HCT116 (cell line): ENCODE measurements around the gene UBE2E3. TPM values are rescaled to one million over a fixed set of nuclear protein-coding genes. Genes with fewer than 3 reads are reported as not detected.

Source experiments
- ATAC-seq: fragments of 200-7000 bp; cut with Tn5 transposase; 2 replicates; pipeline ENCODE4 v1.9.1; 2020; ENCODE audit warnings: mild to moderate bottlenecking, moderate library complexity
- BruUV-seq: library from RNA; stranded (reverse); fragments of 400-500 nt; replicated peaks from 2 replicates; lab custom pipeline; 2021; lab: Mats Ljungman, UMichigan
- CTCF ChIA-PET: fragments of 300-600 bp; sonication (Branson Sonifier 250); formaldehyde crosslinking; loops from one replicate; lab custom pipeline; 2021; ENCODE audit warnings: antibody characterized with exemption; lab: Charles Lee
- POLR2A ChIA-PET: fragments of 300-600, 350-600 bp; sonication (Branson Sonifier 250); formaldehyde crosslinking; loops from one replicate; lab custom pipeline; 2021; ENCODE audit warnings: antibody characterized with exemption; lab: Charles Lee
- RAD21 ChIA-PET, 2 experiments: fragments of 300-600 bp; sonication (Branson Sonifier 250); formaldehyde crosslinking; loops; one replicate each; lab custom pipeline; 2023; ENCODE audit warnings: low total read pairs in 2 of 2; ENCODE audit not compliant: uncharacterized antibody in 2 of 2, unreplicated experiment in 2 of 2, low non-redundant PET in 1 of 2; lab: Charles Lee
- DNase-seq: peaks from one replicate; pipeline ENCODE4 v3.0.0-alpha.2; 2010; ENCODE audit warnings: low read depth, low spot score
- H2AFZ ChIP-seq: fragments of 200-600 bp; shearing (Covaris generic), sonication (generic); 2 replicates; pipeline ENCODE4 v1.6.1; 2017; ENCODE audit warnings: low read depth, mixed run types, mixed read lengths, antibody characterized with exemption, low read length; ENCODE audit not compliant: poor library complexity, severe bottlenecking
- H3K27ac ChIP-seq: 2 replicates; pipeline ENCODE4 v1.5.1; 2012; ENCODE audit warnings: low read depth, low read length
- H3K27me3 ChIP-seq: fragments of 200-600 bp; sonication (generic); 2 replicates; pipeline ENCODE4 v1.6.1; 2016; ENCODE audit warnings: mixed run types, low read length, mixed read lengths; ENCODE audit not compliant: insufficient read depth
- H3K36me3 ChIP-seq, 2 experiments: fragments of 200-500 bp in 1 of 2; fragments of 200-600 bp in 1 of 2; sonication (Bioruptor generic) in 1 of 2; sonication (generic) in 1 of 2; 2 replicates each; pipeline versions ENCODE4 v1.5.1 to v1.6.1; 2014 to 2016; ENCODE audit warnings: low read length in 2 of 2, inconsistent platforms in 1 of 2, mixed read lengths in 1 of 2, mixed run types in 1 of 2; ENCODE audit not compliant: insufficient read depth in 2 of 2, control insufficient read depth in 1 of 2
- H3K4me1 ChIP-seq, 2 experiments: fragments of 200-600 bp in 1 of 2; sonication (generic) in 1 of 2; 2 replicates each; pipeline versions ENCODE4 v1.5.1 to v1.6.1; 2012 to 2017; ENCODE audit warnings: low read length in 2 of 2, inconsistent platforms in 1 of 2, mild to moderate bottlenecking in 1 of 2, mixed read lengths in 1 of 2, mixed run types in 1 of 2, moderate library complexity in 1 of 2; ENCODE audit not compliant: insufficient read depth in 2 of 2, control insufficient read depth in 1 of 2
- H3K4me2 ChIP-seq: fragments of 200-600 bp; sonication (generic); 2 replicates; pipeline ENCODE4 v1.6.1; 2017; ENCODE audit warnings: mixed run types, low read length, mixed read lengths
- H3K4me3 ChIP-seq, 2 experiments: fragments of 200-600 bp in 1 of 2; sonication (generic) in 1 of 2; replicated peaks in 1 of 2; 2 replicates each; pipeline ENCODE4 v1.5.1; 2011 to 2016; ENCODE audit warnings: low read length in 2 of 2, control low read depth in 1 of 2, low read depth in 1 of 2, mild to moderate bottlenecking in 1 of 2, mixed read lengths in 1 of 2, mixed run types in 1 of 2
- H3K79me2 ChIP-seq: fragments of 200-600 bp; sonication (generic); 2 replicates; pipeline ENCODE4 v1.6.1; 2017; ENCODE audit warnings: mild to moderate bottlenecking, mixed run types, low read length, moderate library complexity, mixed read lengths; ENCODE audit not compliant: insufficient read depth
- H3K9ac ChIP-seq: fragments of 200-600 bp; sonication (generic); 2 replicates; pipeline ENCODE4 v1.6.1; 2016; ENCODE audit warnings: low read length, mixed read lengths
- H3K9me2 ChIP-seq: fragments of 200-600 bp; sonication (generic), shearing (Covaris generic); 2 replicates; pipeline ENCODE4 v1.6.1; 2017; ENCODE audit warnings: mixed run types, mild to moderate bottlenecking, moderate library complexity; ENCODE audit not compliant: insufficient read depth
- H3K9me3 ChIP-seq, 2 experiments: fragments of 200-500 bp in 1 of 2; fragments of 200-600 bp in 1 of 2; sonication (Bioruptor generic) in 1 of 2; sonication (generic) in 1 of 2; 2 replicates each; pipeline ENCODE4 v1.6.1; 2014 to 2017; ENCODE audit warnings: low read length in 2 of 2, mixed read lengths in 2 of 2, inconsistent platforms in 1 of 2, low read depth in 1 of 2, mild to moderate bottlenecking in 1 of 2, mixed run types in 1 of 2, moderate library complexity in 1 of 2; ENCODE audit not compliant: control insufficient read depth in 1 of 2, insufficient read depth in 1 of 2
- H4K20me1 ChIP-seq: fragments of 200-600 bp; sonication (generic), shearing (Covaris generic); 2 replicates; pipeline ENCODE4 v1.6.1; 2017; ENCODE audit warnings: mixed run types, mild to moderate bottlenecking, moderate library complexity; ENCODE audit not compliant: insufficient read depth
- CEBPB ChIP-seq: IDR thresholded peaks from 2 replicates; pipeline ENCODE4 v1.6.1; 2012; ENCODE audit warnings: low read depth
- EGR1 ChIP-seq: IDR thresholded peaks from 2 replicates; pipeline ENCODE4 v1.6.1; 2012; ENCODE audit warnings: low read depth
- EZH2 ChIP-seq: fragments of 200-600 bp; sonication (generic); IDR thresholded peaks from 2 replicates; pipeline ENCODE4 v1.6.1; 2017; ENCODE audit warnings: antibody characterized with exemption, mixed run types
- EZH2phosphoT487 ChIP-seq: fragments of 200-600 bp; IDR thresholded peaks from 2 replicates; pipeline ENCODE4 v1.6.1; 2018; ENCODE audit warnings: antibody characterized with exemption, borderline replicate concordance
- JUND ChIP-seq: IDR thresholded peaks from 2 replicates; pipeline ENCODE4 v1.6.1; 2012
- MAX ChIP-seq: IDR thresholded peaks from 2 replicates; pipeline ENCODE4 v1.6.1; 2012
- POLR2A ChIP-seq: IDR thresholded peaks from 2 replicates; pipeline ENCODE4 v1.7.0; 2011; ENCODE audit warnings: borderline replicate concordance; ENCODE audit not compliant: insufficient read depth, insufficient read length; ENCODE audit errors: extremely low read depth
- YY1 ChIP-seq: IDR thresholded peaks from 2 replicates; pipeline ENCODE4 v1.6.1; 2011; ENCODE audit warnings: low read length, low read depth, moderate library complexity, mild to moderate bottlenecking; ENCODE audit not compliant: insufficient replicate concordance; ENCODE audit errors: extremely low read depth
- ZBTB33 ChIP-seq: IDR thresholded peaks from 2 replicates; pipeline ENCODE4 v1.6.1; 2011; ENCODE audit warnings: mild to moderate bottlenecking, low read length, moderate library complexity; ENCODE audit not compliant: insufficient replicate concordance; ENCODE audit errors: extremely low read depth
- ZFX ChIP-seq: fragments of 450-650 bp; IDR thresholded peaks from 2 replicates; pipeline ENCODE4 v1.6.1; 2017
- intact Hi-C: fragments of 100-400 bp; cut with micrococcal nuclease; formaldehyde crosslinking; loops from 2 replicates; pipeline ENCODE4 v1.10.0; 2022
- total RNA-seq: library from RNA; stranded (reverse); gene quantifications from one replicate; pipeline ENCODE4 v1.2.1, GENCODE V29; 2021; ENCODE audit not compliant: unreplicated experiment
- TF ChIP-seq, protein P1 (sequence below), 3 experiments: fragments of 200-600 bp in 1 of 3; sonication (generic) in 1 of 3; IDR thresholded peaks in 2 of 3; conservative IDR thresholded peaks in 1 of 3; 2 replicates each; pipeline ENCODE4 v1.5.1; 2012 to 2017; ENCODE audit warnings: low read depth in 2 of 3, low read length in 2 of 3, antibody characterized with exemption in 1 of 3, borderline replicate concordance in 1 of 3, control low read depth in 1 of 3, mild to moderate bottlenecking in 1 of 3, mixed read lengths in 1 of 3, mixed run types in 1 of 3, moderate library complexity in 1 of 3; ENCODE audit not compliant: insufficient read depth in 1 of 3

Gene UBE2E3
- total RNA-seq, 1 experiment from 2014 or later: 64.2 TPM

DNA sequence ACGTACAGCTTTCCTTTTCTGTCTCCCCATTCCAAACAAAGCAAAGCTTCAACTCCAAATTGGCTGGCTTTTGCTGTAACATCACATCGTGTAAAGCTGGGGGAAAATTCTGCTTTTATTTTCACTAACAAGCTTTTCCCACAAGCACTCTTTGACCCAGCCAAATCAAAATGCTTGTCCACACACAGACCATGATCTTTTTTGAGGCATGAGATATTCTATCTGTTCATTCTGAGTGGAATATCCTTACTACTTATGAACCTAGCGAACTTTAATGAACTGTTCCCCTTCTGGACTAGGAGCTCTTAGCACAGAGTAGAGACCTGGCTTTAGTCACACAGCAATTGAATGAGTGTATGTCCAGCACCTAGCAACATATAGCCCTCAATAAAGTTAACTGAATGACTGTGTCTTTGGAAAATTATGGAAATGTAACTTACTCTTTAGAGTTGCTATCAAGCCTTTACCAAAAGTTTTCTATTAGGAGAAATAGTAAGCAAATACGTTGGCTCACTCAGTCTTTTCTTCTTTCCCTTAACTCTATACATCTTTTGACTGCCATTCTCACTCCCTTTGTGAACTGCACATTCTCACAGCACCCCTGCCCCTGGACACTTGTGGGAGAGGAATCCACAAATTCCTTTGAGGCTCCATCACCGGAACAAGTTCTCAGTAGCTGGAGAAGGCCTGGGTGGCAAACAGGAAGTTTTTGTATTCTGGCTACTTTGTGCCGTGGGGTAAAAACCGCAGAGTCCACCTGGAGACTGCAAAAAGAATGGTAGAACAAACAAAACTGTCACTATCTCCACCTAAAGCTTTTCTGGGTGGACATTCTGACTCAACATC is 1.3 kb upstream of the UBE2E3 start:
- Histone ChIP-seq H3K4me2 (peak overlapping the region; percentile 69), H3K4me3 (peak overlapping the region in 1 of 2 experiments; percentile 47; a peak in 2 of 4 replicates), H3K27ac (no peak overlapping the region), H3K9me3 (no peaks in the 10 kb centered on the region), H3K36me3 (peaks cover 0 to 10% of the 10 kb centered on the region in 2 experiments; a peak in 1 of 4 replicates), H4K20me1 (no peaks in the 10 kb centered on the region), H3K79me2 (peaks cover 30% of the 10 kb centered on the region), H3K27me3 (no peaks in the 10 kb centered on the region), H3K9ac (no peak overlapping the region), H3K9me2 (no peaks in the 10 kb centered on the region), H3K4me1 (peaks cover 19 to 34% of the 10 kb centered on the region in 2 experiments; a peak in 3 of 4 replicates), H2AFZ (peak overlapping the region; percentile 59)
- DNase-seq: no peak
- TF ChIP-seq JUND (0 out of 2 replicates have a peak, but pooled peaks have one; percentile 9), EGR1 (no peak)
- no peak for ATAC-seq
- TSS peak; percentile 88 for BruUV-seq
- ChIA-PET RAD21 (interaction anchor here in 1 of 2 experiments (1.2 kb wide), 1 partner anchor 459 kb away, joined by 3 read pairs; no protein-coding TSS in a partner anchor), POLR2A (interaction anchor here (1.2 kb wide), 1 partner anchor 9 kb away, joined by 5 read pairs; no protein-coding TSS in a partner anchor), CTCF (interaction anchor here (0.9 to 1.0 kb wide), 2 partner anchors 12 to 13 kb away, joined by 3 to 5 read pairs; no protein-coding TSS in a partner anchor)
- intact Hi-C loops: no loop called here

DNA sequence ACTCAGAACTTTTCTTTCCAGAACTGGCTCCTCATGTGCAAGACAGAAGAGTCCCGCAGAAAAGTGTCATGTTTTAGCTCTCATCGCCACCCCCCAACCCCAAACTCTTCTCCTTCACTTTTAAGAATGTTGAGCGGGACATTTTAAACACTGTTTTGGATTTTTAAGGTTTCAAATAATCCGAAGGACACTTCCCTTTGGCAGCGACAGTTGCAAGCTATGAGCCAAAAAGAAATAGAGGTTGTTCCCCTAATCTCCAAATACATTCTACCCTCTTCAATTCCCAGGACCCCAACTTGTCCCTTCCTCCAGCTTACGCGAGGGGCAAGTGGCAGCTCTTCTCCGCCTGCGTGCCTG is 678 bp upstream of the UBE2E3 start:
- H3K27ac ChIP-seq: peak overlapping the region; percentile 56; the same call in 1 of the 2 replicates
- H3K79me2 ChIP-seq: peaks cover 36% of the 10 kb centered on the region
- no TSS peak for BruUV-seq
- ChIA-PET POLR2A (interaction anchor here (1.2 kb wide), 1 partner anchor 9 kb away, joined by 5 read pairs; no protein-coding TSS in a partner anchor), CTCF (interaction anchor here (0.8 to 0.9 kb wide), 2 partner anchors 13 to 31 kb away, joined by 3 to 5 read pairs; no protein-coding TSS in a partner anchor), RAD21 (interaction anchor here in 1 of 2 experiments (1.2 kb wide), 1 partner anchor 459 kb away, joined by 3 read pairs; no protein-coding TSS in a partner anchor)
- no peak for DNase-seq
- ATAC-seq: no peak
- H4K20me1 ChIP-seq: no peaks in the 10 kb centered on the region
- H3K9ac ChIP-seq: peak overlapping the region; percentile 40
- H3K36me3 ChIP-seq: peaks cover 0 to 13% of the 10 kb centered on the region in 2 experiments; a peak in 1 of 4 replicates
- peak overlapping the region; percentile 29 to 47 for H3K4me3 ChIP-seq
- no peaks in the 10 kb centered on the region for H3K9me3 ChIP-seq
- peaks cover 19 to 34% of the 10 kb centered on the region in 2 experiments; a peak in 3 of 4 replicates for H3K4me1 ChIP-seq
- no peaks in the 10 kb centered on the region for H3K9me2 ChIP-seq
- H3K4me2 ChIP-seq: peak overlapping the region; percentile 69
- no peaks in the 10 kb centered on the region for H3K27me3 ChIP-seq
- H2AFZ ChIP-seq: peak overlapping the region; percentile 59
- intact Hi-C loops: loop anchor here (1.0 to 2.0 kb wide), 2 partner anchors 79 to 459 kb away; no protein-coding TSS in a partner anchor
- no peak for TF ChIP-seq ZBTB33
- no peak for TF ChIP-seq YY1
- TF ChIP-seq MAX: no peak
- TF ChIP-seq EZH2: no peak
- no peak for TF ChIP-seq POLR2A
- no peak for TF ChIP-seq ZFX
- TF ChIP-seq EZH2phosphoT487: no peak
- TF ChIP-seq CEBPB: no peak
- TF ChIP-seq, protein P1, sequence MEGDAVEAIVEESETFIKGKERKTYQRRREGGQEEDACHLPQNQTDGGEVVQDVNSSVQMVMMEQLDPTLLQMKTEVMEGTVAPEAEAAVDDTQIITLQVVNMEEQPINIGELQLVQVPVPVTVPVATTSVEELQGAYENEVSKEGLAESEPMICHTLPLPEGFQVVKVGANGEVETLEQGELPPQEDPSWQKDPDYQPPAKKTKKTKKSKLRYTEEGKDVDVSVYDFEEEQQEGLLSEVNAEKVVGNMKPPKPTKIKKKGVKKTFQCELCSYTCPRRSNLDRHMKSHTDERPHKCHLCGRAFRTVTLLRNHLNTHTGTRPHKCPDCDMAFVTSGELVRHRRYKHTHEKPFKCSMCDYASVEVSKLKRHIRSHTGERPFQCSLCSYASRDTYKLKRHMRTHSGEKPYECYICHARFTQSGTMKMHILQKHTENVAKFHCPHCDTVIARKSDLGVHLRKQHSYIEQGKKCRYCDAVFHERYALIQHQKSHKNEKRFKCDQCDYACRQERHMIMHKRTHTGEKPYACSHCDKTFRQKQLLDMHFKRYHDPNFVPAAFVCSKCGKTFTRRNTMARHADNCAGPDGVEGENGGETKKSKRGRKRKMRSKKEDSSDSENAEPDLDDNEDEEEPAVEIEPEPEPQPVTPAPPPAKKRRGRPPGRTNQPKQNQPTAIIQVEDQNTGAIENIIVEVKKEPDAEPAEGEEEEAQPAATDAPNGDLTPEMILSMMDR (IDR thresholded peaks at IDR 0.05 in 2 of 3, conservative IDR thresholded peaks at IDR 0.05 in 1 of 3; ENCODE audit: borderline replicate concordance in 1 of 3, insufficient read depth in 1 of 3, low read depth in 2 of 3, low read length in 2 of 3): no peak
